K562 (cell line): ENCODE results near the gene MAPK8IP1. TPM values are rescaled to one million over a fixed set of nuclear protein-coding genes. Genes with fewer than 3 reads are reported as not detected.
A peak's percentile ranks its signal among the peaks of the same experiment; 100 is the strongest.

ENCODE experiments used
- ATAC-seq: fragments of 200-7000 bp; cut with Tn5 transposase; 3 replicates; pipeline ENCODE4 v1.9.1; 2020; ENCODE audit warnings: moderate library complexity
- BruUV-seq: library from RNA; stranded (reverse); fragments of 400-500 nt; replicated peaks from 2 replicates; lab custom pipeline; 2021; lab: Mats Ljungman, UMichigan
- CTCF ChIA-PET: fragments of 300-600 bp; formaldehyde crosslinking; extraction: SDS; loops from one replicate; lab custom pipeline; 2021; ENCODE audit warnings: low intra/inter-chr PET ratio; lab: Yijun Ruan, JAX
- POLR2A ChIA-PET: fragments of 300-600, 350-650 bp; sonication (Branson Sonifier 250); formaldehyde crosslinking; extraction: SDS; loops from one replicate; lab custom pipeline; 2021; ENCODE audit warnings: antibody characterized with exemption, inconsistent platforms; lab: Yijun Ruan, JAX
- DNase-seq, 4 experiments: peaks; one replicate each; pipeline versions ENCODE4 v3.0.0 to v3.0.0-alpha.2; 2011 to 2018; ENCODE audit warnings: low spot score in 3 of 4, mixed read lengths in 3 of 4; ENCODE audit errors: extremely low read depth in 1 of 4
- FAIRE-seq: peaks from 2 replicates; lab custom pipeline; 2011; peaks lifted over from hg19 to GRCh38; lab: Jason Lieb, UNC
- H2AFZ ChIP-seq: 2 replicates; pipeline ENCODE4 v1.6.0; 2011; ENCODE audit warnings: low read depth, low read length, control low read depth, inconsistent platforms
- H3K27ac ChIP-seq: fragments of 200-600 bp; 3 replicates; pipeline ENCODE4 v1.8.0; 2011; ENCODE audit warnings: low read depth, mild to moderate bottlenecking, control low read depth, inconsistent platforms, low read length, moderate library complexity, mixed read lengths; ENCODE audit errors: extremely low read depth
- H3K27me3 ChIP-seq, 2 experiments: fragments of 300-600 bp in 1 of 2; 2 replicates in 1 of 2; 3 replicates in 1 of 2; pipeline versions ENCODE4 v1.6.0 to v1.8.0; 2011; ENCODE audit warnings: inconsistent platforms in 2 of 2, low read length in 2 of 2, mild to moderate bottlenecking in 1 of 2, mixed read lengths in 1 of 2, moderate library complexity in 1 of 2; ENCODE audit not compliant: control insufficient read depth in 2 of 2, insufficient read depth in 2 of 2
- H3K36me3 ChIP-seq: fragments of 300-600 bp; 3 replicates; pipeline ENCODE4 v1.8.0; 2011; ENCODE audit warnings: mild to moderate bottlenecking, low read length, inconsistent platforms; ENCODE audit not compliant: control insufficient read depth, insufficient read depth
- H3K4me1 ChIP-seq, 2 experiments: fragments of 200-600 bp in 1 of 2; replicated peaks in 1 of 2; 2 replicates in 1 of 2; 3 replicates in 1 of 2; pipeline versions ENCODE4 v1.5.1 to v1.8.0; 2011; ENCODE audit warnings: inconsistent platforms in 2 of 2, low read length in 2 of 2, mild to moderate bottlenecking in 1 of 2, mixed read lengths in 1 of 2, moderate library complexity in 1 of 2; ENCODE audit not compliant: control insufficient read depth in 2 of 2, insufficient read depth in 2 of 2
- H3K4me2 ChIP-seq: 2 replicates; pipeline ENCODE4 v1.6.1; 2011; ENCODE audit warnings: low read length, control low read depth, inconsistent platforms, mixed read lengths; ENCODE audit not compliant: insufficient read depth
- H3K4me3 ChIP-seq: fragments of 200-600 bp; sonication (generic), shearing (Covaris generic); 2 replicates; pipeline ENCODE4 v1.5.1; 2016; ENCODE audit warnings: control low read depth, inconsistent platforms
- H3K79me2 ChIP-seq: fragments of 200-600 bp; 3 replicates; pipeline ENCODE4 v1.8.0; 2011; ENCODE audit warnings: low read length, inconsistent platforms; ENCODE audit not compliant: control insufficient read depth, insufficient read depth
- H3K9ac ChIP-seq, 2 experiments: 2 replicates each; pipeline versions ENCODE4 v1.6.0 to v1.6.1; 2011; ENCODE audit warnings: low read depth in 2 of 2, low read length in 2 of 2, control low read depth in 1 of 2, inconsistent platforms in 1 of 2, mild to moderate bottlenecking in 1 of 2, mixed read lengths in 1 of 2; ENCODE audit not compliant: insufficient read depth in 1 of 2
- H3K9me1 ChIP-seq: one replicate; pipeline ENCODE4 v1.6.0; 2011; ENCODE audit warnings: inconsistent platforms, mild to moderate bottlenecking, low read length, moderate library complexity; ENCODE audit not compliant: control insufficient read depth, insufficient read depth
- H3K9me3 ChIP-seq: replicated peaks from 2 replicates; pipeline ENCODE4 v1.5.1; 2011; ENCODE audit warnings: low read depth, low read length, inconsistent platforms; ENCODE audit not compliant: control insufficient read depth, insufficient read depth
- H4K20me1 ChIP-seq: replicated peaks from 2 replicates; pipeline ENCODE4 v1.6.1; 2011; ENCODE audit warnings: low read length, inconsistent platforms, mixed read lengths; ENCODE audit not compliant: control insufficient read depth, insufficient read depth
- GATA2 ChIP-seq: sonication (generic); formaldehyde crosslinking; IDR thresholded peaks from 2 replicates; pipeline ENCODE4 v1.4.0; 2020; ENCODE audit warnings: mild to moderate bottlenecking, missing genetic modification reagents
- GTF2E2 ChIP-seq: fragments of 200-800 bp; sonication (Bioruptor generic); IDR thresholded peaks from 2 replicates; pipeline ENCODE4 v1.6.1; 2016; ENCODE audit warnings: missing genetic modification characterization, missing compliant biosample characterization
- HMG20A ChIP-seq: fragments of 450-650 bp; formaldehyde crosslinking; conservative IDR thresholded peaks from 2 replicates; pipeline ENCODE4 v1.4.0; 2020; ENCODE audit warnings: mild to moderate bottlenecking, mixed read lengths
- KDM1A ChIP-seq, 2 experiments: fragments of 450-650 bp; IDR thresholded peaks; 2 replicates each; pipeline ENCODE4 v1.6.1; 2016; ENCODE audit warnings: mild to moderate bottlenecking in 2 of 2
- KLF10 ChIP-seq: fragments of 250-450 bp; sonication (Bioruptor Pico); IDR thresholded peaks from 2 replicates; pipeline ENCODE4 v1.6.1; 2021; ENCODE audit warnings: matching md5 sums
- PBX2 ChIP-seq, 2 experiments: IDR thresholded peaks in 1 of 2; conservative IDR thresholded peaks in 1 of 2; 2 replicates each; pipeline ENCODE4 v1.6.1; 2016; ENCODE audit warnings: low read depth in 2 of 2, mild to moderate bottlenecking in 1 of 2, missing compliant biosample characterization in 1 of 2, missing genetic modification characterization in 1 of 2, moderate library complexity in 1 of 2
- RBM22 ChIP-seq: fragments of 200-400 bp; formaldehyde crosslinking; IDR thresholded peaks from 2 replicates; pipeline ENCODE4 v1.6.1; 2018; ENCODE audit warnings: low read length, low read depth; ENCODE audit not compliant: poor library complexity, severe bottlenecking
- SMC3 ChIP-seq: conservative IDR thresholded peaks from 2 replicates; pipeline ENCODE4 v1.6.1; 2011; ENCODE audit warnings: low read depth, low read length, improper control_type of control experiment; ENCODE audit not compliant: insufficient read depth
- SUPT5H ChIP-seq: fragments of 450-650 bp; IDR thresholded peaks from 2 replicates; pipeline ENCODE4 v1.6.1; 2016
- TAF7 ChIP-seq: fragments of 450-650 bp; IDR thresholded peaks from 2 replicates; pipeline ENCODE4 v1.6.1; 2016; ENCODE audit warnings: missing genetic modification characterization, missing compliant biosample characterization
- ZNF395 ChIP-seq: fragments of 200-800 bp; sonication (Bioruptor generic); IDR thresholded peaks from 2 replicates; pipeline ENCODE4 v1.6.1; 2017; ENCODE audit warnings: missing genetic modification characterization, missing compliant biosample characterization
- ZNF586 ChIP-seq: fragments of 450-650 bp; formaldehyde crosslinking; conservative IDR thresholded peaks from 2 replicates; pipeline ENCODE4 v1.4.0; 2020; ENCODE audit warnings: mild to moderate bottlenecking, moderate library complexity
- ZNF778 ChIP-seq: fragments of 450-650 bp; formaldehyde crosslinking; IDR thresholded peaks from 2 replicates; pipeline ENCODE4 v1.4.0; 2020; ENCODE audit warnings: mild to moderate bottlenecking, moderate library complexity
- ZNF780A ChIP-seq: fragments of 250-450 bp; sonication (Bioruptor Pico); IDR thresholded peaks from 2 replicates; pipeline ENCODE4 v1.5.0; 2021; ENCODE audit warnings: mild to moderate bottlenecking
- WGBS: fragments of 100-300 bp; shearing (Covaris generic); methylation state at CpG from one replicate; pipeline ENCODE4 v1.1.6; 2016; ENCODE audit warnings: low coverage, mixed read lengths; ENCODE audit not compliant: insufficient coverage; ENCODE audit errors: missing lambda C conversion rate; 5-methylcytosine and 5-hydroxymethylcytosine counted together
- in situ Hi-C: fragments of 300-500 bp; cut with MboI; formaldehyde crosslinking; loops from 4 replicates; pipeline ENCODE4 v1.15.0; 2018; ENCODE audit warnings: inconsistent platforms, mixed read lengths
- intact Hi-C: fragments of 100-400 bp; cut with micrococcal nuclease; formaldehyde crosslinking; loops from 2 replicates; pipeline ENCODE4 v1.14.2; 2022
- polyA plus RNA-seq, 8 experiments: library from polyadenylated mRNA; depleted of rRNA in 4 of 8; stranded (reverse) in 5 of 8; unstranded in 3 of 8; fragments of >200 nt; fragmentation: Nextera tagmentation in 2 of 8; fragmentation: Illumina TruSeq in 1 of 8; extraction: Ambion mirVana in 2 of 8; extraction: Trizol in 1 of 8; gene quantifications; 2 replicates each; pipeline versions ENCODE4 v1.2.1 to v1.2.3, GENCODE V29; 2011 to 2014; ENCODE audit warnings: inconsistent platforms in 1 of 8, missing spikeins in 1 of 8
- total RNA-seq, 7 experiments: library from RNA; depleted of rRNA in 6 of 7; stranded (reverse); fragments of >200 nt in 6 of 7; fragmentation: Illumina TruSeq in 2 of 7; extraction: Trizol in 2 of 7; gene quantifications; 2 replicates each; pipeline versions ENCODE4 v1.2.1 to v1.2.3, GENCODE V29; 2011 to 2021; ENCODE audit warnings: low replicate concordance in 1 of 7

Gene MAPK8IP1
- total and polyA plus RNA-seq, 9 of the 15 experiments (the other 6 are each of a cell fraction or from before 2014, with no cell fraction given), result 0.13 to 6.9 (median 2.5) TPM

- intact Hi-C loops (no loop called here), in situ Hi-C loops (no loop called here)
- CTCF ChIA-PET, result no interaction called here
- Histone ChIP-seq H3K36me3 (peaks cover 53% of the 10 kb centered on the region; the same call in 2 of the 3 replicates), H3K4me2 (no peak overlapping the region), H3K79me2 (no peaks in the 10 kb centered on the region), H3K9me1 (no peaks in the 10 kb centered on the region), H3K4me3 (no peak overlapping the region), H3K27ac (no peak overlapping the region), H3K9me3 (no peaks in the 10 kb centered on the region), H4K20me1 (no peaks in the 10 kb centered on the region; the same call in 1 of the 2 replicates), H3K9ac (peak overlapping the region in 1 of 2 experiments; percentile 66; a peak in 1 of 4 replicates), H2AFZ (no peak overlapping the region), H3K27me3 (no peaks in the 10 kb centered on the region), H3K4me1 (peaks cover 5 to 39% of the 10 kb centered on the region in 2 experiments; a peak in 3 of 5 replicates)
- no peak for FAIRE-seq
- POLR2A ChIA-PET, result interaction anchor here (1.1 to 1.5 kb wide), 2 partner anchors 9 to 35 kb away, joined by 3 to 5 read pairs; no protein-coding TSS in a partner anchor
- WGBS, result 55% methylated on average over 8 of the region's 8 CpGs
- ATAC-seq, result no peak
- no peak for DNase-seq
- no TSS peak for BruUV-seq
- TF ChIP-seq GTF2E2 (tag) (no peak), ZNF395 (CRISPR knock-in tag) (no peak), TAF7 (tag) (no peak), ZNF586 (no peak), ZNF780A (CRISPR knock-in tag) (no peak), KDM1A (IDR thresholded peaks at IDR 0.05) (no peak), ZNF778 (CRISPR knock-in tag) (no peak), SUPT5H (no peak), HMG20A (CRISPR knock-in tag) (no peak), SMC3 (no peak), RBM22 (no peak), PBX2 (CRISPR knock-in tag; IDR thresholded peaks at IDR 0.05; ENCODE audit: low read depth) (no peak), PBX2 (tag; conservative IDR thresholded peaks at IDR 0.05; ENCODE audit: low read depth) (no peak), GATA2 (CRISPR knock-in tag) (no peak), KLF10 (CRISPR knock-in tag) (no peak)
These were observed 46.8 kb downstream of the MAPK8IP1 start for GRCh38 chr11:45932217-45932616.
